Activated B cell treated with CpG ODN at 0.5 μM for 24 hours (primary cell): ENCODE measurements around the gene SEMA3E. TPM values are rescaled to one million over a fixed set of nuclear protein-coding genes. Genes with fewer than 3 reads are reported as not detected.
"Not testable (repeated sequence)": the region's sequence is repeated elsewhere in the genome, so short reads cannot be mapped to it uniquely, and the experiment has no call there.

Source experiments
- ATAC-seq: fragments of 200-7000 bp; cut with Tn5 transposase; one replicate; pipeline ENCODE4 v1.10.0; 2021; ENCODE audit warnings: low read depth, mild to moderate bottlenecking, moderate library complexity
- CTCF ChIA-PET: fragments of 350-600 bp; sonication (Branson Sonifier 250); formaldehyde crosslinking; loops from one replicate; lab custom pipeline; 2021; ENCODE audit warnings: antibody characterized with exemption; lab: Charles Lee
- POLR2A ChIA-PET: fragments of 350-600 bp; sonication (Branson Sonifier 250); formaldehyde crosslinking; loops from one replicate; lab custom pipeline; 2021; ENCODE audit warnings: antibody characterized with exemption; lab: Charles Lee
- DNase-seq: peaks from one replicate; pipeline ENCODE4 v3.0.0; 2022
- H3K27ac Mint-ChIP-seq: one replicate; pipeline ENCODE4 v1.8.0; 2020; ENCODE audit warnings: mixed read lengths
- H3K27me3 Mint-ChIP-seq: one replicate; pipeline ENCODE4 v1.8.0; 2021; ENCODE audit warnings: mixed read lengths
- H3K36me3 Mint-ChIP-seq: one replicate; pipeline ENCODE4 v1.8.0; 2021; ENCODE audit warnings: low read depth, mixed read lengths
- H3K4me1 Mint-ChIP-seq: one replicate; pipeline ENCODE4 v1.8.0; 2021; ENCODE audit warnings: mixed read lengths
- H3K4me3 Mint-ChIP-seq: one replicate; pipeline ENCODE4 v1.8.0; 2020; ENCODE audit warnings: mild to moderate bottlenecking, mixed read lengths
- H3K9me3 Mint-ChIP-seq: one replicate; pipeline ENCODE4 v1.8.0; 2020; ENCODE audit warnings: mixed read lengths
- intact Hi-C: fragments of 100-400 bp; cut with micrococcal nuclease; formaldehyde crosslinking; loops from one replicate; pipeline ENCODE4 v1.15.1; 2024
- total RNA-seq: library from RNA; stranded (reverse); gene quantifications from 2 replicates; pipeline ENCODE4 v1.2.3, GENCODE V29; 2022
- TF ChIP-seq, protein P1 (sequence below): fragments of 200-600 bp; IDR thresholded peaks from one replicate; pipeline ENCODE4 v1.8.0; 2022; ENCODE audit warnings: antibody characterized with exemption, mild to moderate bottlenecking

The SEMA3E gene
- total RNA-seq, 1 donor from 2014 or later = not detected

- TF ChIP-seq, protein P1, sequence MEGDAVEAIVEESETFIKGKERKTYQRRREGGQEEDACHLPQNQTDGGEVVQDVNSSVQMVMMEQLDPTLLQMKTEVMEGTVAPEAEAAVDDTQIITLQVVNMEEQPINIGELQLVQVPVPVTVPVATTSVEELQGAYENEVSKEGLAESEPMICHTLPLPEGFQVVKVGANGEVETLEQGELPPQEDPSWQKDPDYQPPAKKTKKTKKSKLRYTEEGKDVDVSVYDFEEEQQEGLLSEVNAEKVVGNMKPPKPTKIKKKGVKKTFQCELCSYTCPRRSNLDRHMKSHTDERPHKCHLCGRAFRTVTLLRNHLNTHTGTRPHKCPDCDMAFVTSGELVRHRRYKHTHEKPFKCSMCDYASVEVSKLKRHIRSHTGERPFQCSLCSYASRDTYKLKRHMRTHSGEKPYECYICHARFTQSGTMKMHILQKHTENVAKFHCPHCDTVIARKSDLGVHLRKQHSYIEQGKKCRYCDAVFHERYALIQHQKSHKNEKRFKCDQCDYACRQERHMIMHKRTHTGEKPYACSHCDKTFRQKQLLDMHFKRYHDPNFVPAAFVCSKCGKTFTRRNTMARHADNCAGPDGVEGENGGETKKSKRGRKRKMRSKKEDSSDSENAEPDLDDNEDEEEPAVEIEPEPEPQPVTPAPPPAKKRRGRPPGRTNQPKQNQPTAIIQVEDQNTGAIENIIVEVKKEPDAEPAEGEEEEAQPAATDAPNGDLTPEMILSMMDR = no peak
- no peak overlapping the region for H3K4me3 Mint-ChIP-seq
- intact Hi-C loops = no loop called here
- H3K27ac Mint-ChIP-seq = no peak overlapping the region
- CTCF ChIA-PET = no interaction called here
- no peaks in the 10 kb centered on the region for H3K4me1 Mint-ChIP-seq
- no peaks in the 10 kb centered on the region for H3K27me3 Mint-ChIP-seq
- POLR2A ChIA-PET = no interaction called here
- ATAC-seq (no peak), DNase-seq (no peak)
- H3K36me3 Mint-ChIP-seq = no peaks in the 10 kb centered on the region
- peaks cover 2% of the 10 kb centered on the region for H3K9me3 Mint-ChIP-seq
Observed at GRCh38 chr7:83681200-83681778, 32.4 kb upstream of the SEMA3E start.

- Mint-ChIP-seq H3K27ac (no peak overlapping the region), H3K27me3 (no peaks in the 10 kb centered on the region), H3K4me3 (no peak overlapping the region), H3K4me1 (no peaks in the 10 kb centered on the region), H3K9me3 (peaks cover 5% of the 10 kb centered on the region), H3K36me3 (no peaks in the 10 kb centered on the region)
- ChIA-PET POLR2A (no interaction called here), CTCF (no interaction called here)
- ATAC-seq (no peak), DNase-seq (no peak)
- intact Hi-C loops = no loop called here
- TF ChIP-seq, protein P1 = no peak
Observed at GRCh38 chr7:83677180-83677866, 28.4 kb upstream of the SEMA3E start.

DNA sequence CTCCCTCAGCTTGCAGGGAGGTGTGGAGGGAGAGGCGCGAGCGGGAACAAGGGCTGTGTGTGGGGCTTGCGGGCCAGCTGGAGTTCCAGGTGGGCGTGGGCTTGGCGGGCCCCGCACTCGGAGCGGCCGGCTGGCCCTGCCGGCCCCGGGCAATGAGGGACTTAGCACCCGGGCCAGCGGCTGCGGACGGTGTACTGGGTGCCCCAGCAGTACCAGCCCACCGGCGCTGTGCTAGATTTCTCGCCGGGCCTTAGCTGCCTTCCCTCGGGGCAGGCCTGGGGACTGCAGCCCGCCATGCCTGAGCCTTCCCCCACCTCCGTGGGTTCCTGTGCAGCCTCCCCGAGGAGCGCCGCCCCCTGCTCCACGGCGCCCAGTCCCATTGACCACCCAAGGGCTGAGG is 24.4 kb upstream of the SEMA3E start:
- intact Hi-C loops, H3K27ac Mint-ChIP-seq, H3K4me1 Mint-ChIP-seq, CTCF ChIA-PET, POLR2A ChIA-PET, ATAC-seq, DNase-seq, H3K27me3 Mint-ChIP-seq, H3K9me3 Mint-ChIP-seq, H3K4me3 Mint-ChIP-seq, H3K36me3 Mint-ChIP-seq: not testable (repeated sequence)

GRCh38 chr7:83672157-83672556 is 23.2 kb upstream of the SEMA3E start:
- no peak for DNase-seq
- intact Hi-C loops = no loop called here
- no peaks in the 10 kb centered on the region for H3K27me3 Mint-ChIP-seq
- peaks cover 3% of the 10 kb centered on the region for H3K9me3 Mint-ChIP-seq
- no peaks in the 10 kb centered on the region for H3K4me1 Mint-ChIP-seq
- no peak for ATAC-seq
- ChIA-PET POLR2A (no interaction called here), CTCF (no interaction called here)
- no peak overlapping the region for H3K4me3 Mint-ChIP-seq
- TF ChIP-seq, protein P1 = no peak
- no peaks in the 10 kb centered on the region for H3K36me3 Mint-ChIP-seq
- H3K27ac Mint-ChIP-seq = no peak overlapping the region

DNA sequence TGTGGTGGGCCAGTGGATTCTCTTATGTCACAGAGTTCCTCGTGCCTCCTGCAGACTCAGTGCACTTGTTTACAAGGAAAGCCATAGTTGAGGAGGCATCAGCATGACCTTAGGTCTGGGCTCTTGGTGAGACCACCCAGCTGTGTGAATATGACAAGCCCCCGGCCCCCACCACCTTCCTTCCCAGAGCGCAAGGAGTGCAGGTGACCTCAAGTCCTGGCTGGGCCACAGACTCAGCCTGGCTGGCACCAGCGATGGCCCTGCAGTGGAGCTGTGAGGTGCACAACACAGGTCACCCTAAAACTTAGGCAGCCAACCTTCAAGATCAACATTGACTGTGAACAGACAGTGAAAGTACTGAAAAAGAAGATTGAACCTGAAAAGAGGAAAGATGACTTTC is 14.2 kb upstream of the SEMA3E start:
- ChIA-PET POLR2A (no interaction called here), CTCF (no interaction called here)
- H3K9me3 Mint-ChIP-seq = peaks cover 2% of the 10 kb centered on the region
- no peak overlapping the region for H3K4me3 Mint-ChIP-seq
- H3K27ac Mint-ChIP-seq = no peak overlapping the region
- H3K4me1 Mint-ChIP-seq = no peaks in the 10 kb centered on the region
- intact Hi-C loops = no loop called here
- ATAC-seq (no peak), DNase-seq (no peak)
- H3K36me3 Mint-ChIP-seq = no peaks in the 10 kb centered on the region
- H3K27me3 Mint-ChIP-seq = no peaks in the 10 kb centered on the region
- TF ChIP-seq, protein P1 = no peak
